ENCODE data around the gene TUBB3. TPM values are rescaled to one million over a fixed set of nuclear protein-coding genes. Genes with fewer than 3 reads are reported as not detected.

Gene TUBB3
- total and polyA plus RNA-seq, 2 donors (not counting 1 experiment from before 2014, with no cell fraction given): 0.34 to 4.4 TPM

DNA sequence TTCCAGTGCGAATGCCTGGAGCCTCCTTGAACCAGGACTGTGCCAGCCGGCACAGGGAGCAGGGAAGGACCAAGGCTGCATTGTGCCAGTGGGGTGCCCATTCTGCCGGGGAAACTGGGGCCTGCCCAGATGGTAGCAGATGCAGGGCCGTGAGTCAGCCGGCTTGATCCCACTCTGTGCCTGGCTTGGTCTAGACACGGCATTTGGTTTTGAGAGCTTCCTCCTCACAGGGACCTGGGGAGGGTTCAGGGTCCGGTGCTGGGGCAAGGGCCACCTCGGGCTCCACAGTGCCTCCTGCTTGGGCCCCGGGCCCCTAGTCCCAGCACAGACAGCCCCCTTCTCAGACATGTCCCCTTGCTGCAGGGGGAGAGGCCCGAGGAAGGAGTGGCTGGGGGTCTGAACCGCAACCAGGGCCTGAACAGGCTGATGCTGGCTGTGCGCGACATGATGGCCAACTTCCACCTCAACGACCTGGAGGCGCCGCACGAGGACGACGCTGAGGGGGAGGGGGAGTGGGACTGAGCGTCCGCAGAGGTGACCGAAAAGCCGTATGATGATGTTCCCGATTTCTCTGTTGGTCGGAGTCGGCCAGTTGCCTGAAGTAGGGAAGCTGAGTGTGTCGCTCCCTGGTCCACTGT is 12.3 kb upstream of the TUBB3 start:
- Histone ChIP-seq H2AFZ (ENCODE audit: insufficient read depth, low read depth, low read length, poor library complexity, severe bottlenecking) (no peak overlapping the region), H3K27me3 (replicated peaks in 1 of 4; ENCODE audit: control extremely low read depth in 1 of 4, control insufficient read depth in 3 of 4, insufficient read depth in 4 of 4, low read length in 3 of 4) (no peaks in the 10 kb centered on the region), H3K36me3 (replicated peaks in 1 of 2; ENCODE audit: control extremely low read depth in 1 of 2, control insufficient read depth in 1 of 2, extremely low read depth in 1 of 2, insufficient read depth in 2 of 2, low read length in 1 of 2) (peaks cover 0 to 28% of the 10 kb centered on the region in 2 experiments), H4K20me1 (ENCODE audit: control insufficient read depth, insufficient read depth, low read length, poor library complexity, severe bottlenecking) (peaks cover 49% of the 10 kb centered on the region), H3K4me2 (replicated peaks; ENCODE audit: low read depth, low read length, poor library complexity, severe bottlenecking) (no peak overlapping the region), H3K79me2 (ENCODE audit: control insufficient read depth, insufficient read depth, low read length) (no peaks in the 10 kb centered on the region), H3K27ac (ENCODE audit: low read length in 2 of 2) (no peak overlapping the region), H3K9me3 (ENCODE audit: control extremely low read depth in 1 of 3, control insufficient read depth in 2 of 3, insufficient read depth in 1 of 3, low read length in 2 of 3) (no peaks in the 10 kb centered on the region), H3K4me3 (ENCODE audit: control extremely low read depth in 1 of 5, extremely low read depth in 1 of 5, insufficient read depth in 1 of 5, low read depth in 2 of 5, low read length in 4 of 5) (no peak overlapping the region), H3K4me1 (ENCODE audit: control insufficient read depth in 2 of 2, insufficient read depth in 2 of 2, low read length in 2 of 2) (peaks cover 0 to 5% of the 10 kb centered on the region in 2 donors), H3K9ac (ENCODE audit: low read length) (no peak overlapping the region)
- intact Hi-C loops (cut with micrococcal nuclease): loop anchor here (1.0 kb wide), 1 partner anchor 205 kb away; no protein-coding TSS in a partner anchor
- ChIA-PET POLR2A (interaction anchor here (1.4 kb wide), 2 partner anchors 8 to 38 kb away, joined by 5 to 6 read pairs; partner anchors contain the start of genes MC1R and TCF25), CTCF (interaction anchor here (0.7 to 3.1 kb wide), 24 partner anchors 11 to 295 kb away, joined by 3 to 28 read pairs (median 4); partner anchors contain the start of genes DBNDD1, FANCA, SPATA2L and TUBB3)
- no peaks in the 10 kb centered on the region for H3K9me3 Mint-ChIP-seq (ENCODE audit: insufficient read depth)
- no peak overlapping the region for H3K4me3 Mint-ChIP-seq
- DNase-seq (no peak), ATAC-seq (ENCODE audit: low read depth) (no peak)
- H3K27me3 Mint-ChIP-seq: no peaks in the 10 kb centered on the region
- H3K4me1 Mint-ChIP-seq: peaks cover 12% of the 10 kb centered on the region
- WGBS (ENCODE audit: insufficient coverage): 97% methylated on average over 23 of the region's 27 CpGs
- H3K27ac Mint-ChIP-seq: no peak overlapping the region
- no peak for TF ChIP-seq CTCF (IDR thresholded peaks at IDR 0.05)
- no peak for TF ChIP-seq EZH2 (IDR thresholded peaks at IDR 0.05; ENCODE audit: borderline replicate concordance, insufficient read depth, low read depth, low read length, poor library complexity, severe bottlenecking)

DNA sequence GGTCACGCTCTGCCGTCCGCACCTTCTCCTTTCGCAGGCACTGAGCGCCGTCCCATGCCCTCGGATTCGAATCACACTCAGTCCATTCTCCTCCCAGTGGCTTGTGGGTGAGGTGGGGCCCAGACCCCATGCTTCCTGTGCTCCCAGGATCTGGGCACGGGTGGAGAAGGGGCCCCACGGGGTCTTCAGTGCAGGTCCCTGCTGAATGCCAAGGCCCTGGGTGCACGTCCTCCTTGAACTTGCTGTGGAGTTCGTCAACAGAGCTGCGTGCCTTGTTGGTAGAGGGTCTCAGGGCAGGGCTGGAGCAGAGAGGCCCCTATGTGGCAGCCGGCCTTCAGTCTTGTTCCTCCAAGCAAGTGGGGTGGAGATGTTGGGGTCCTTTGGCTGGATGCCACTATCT is 11.8 kb upstream of the TUBB3 start:
- DNase-seq: no peak

More for the DNA sequence above, 11.8 kb upstream of the TUBB3 start:
- Mint-ChIP-seq H3K27ac (no peak overlapping the region), H3K4me1 (peaks cover 13% of the 10 kb centered on the region), H3K27me3 (no peaks in the 10 kb centered on the region), H3K4me3 (no peak overlapping the region), H3K9me3 (ENCODE audit: insufficient read depth) (no peaks in the 10 kb centered on the region)
- no peaks in the 10 kb centered on the region for H3K79me2 ChIP-seq (ENCODE audit: control insufficient read depth, insufficient read depth, low read length)
- no peaks in the 10 kb centered on the region for H3K27me3 ChIP-seq (replicated peaks in 1 of 4; ENCODE audit: control extremely low read depth in 1 of 4, control insufficient read depth in 3 of 4, insufficient read depth in 4 of 4, low read length in 3 of 4)
- ChIA-PET CTCF (interaction anchor here (1.6 to 1.7 kb wide), 2 partner anchors 60 to 110 kb away, joined by 5 to 8 read pairs; no protein-coding TSS in a partner anchor), POLR2A (interaction anchor here (0.6 kb wide), 1 partner anchor 14 kb away, joined by 5 read pairs; no protein-coding TSS in a partner anchor)
- no peaks in the 10 kb centered on the region for H3K9me3 ChIP-seq (ENCODE audit: control extremely low read depth in 1 of 3, control insufficient read depth in 2 of 3, insufficient read depth in 1 of 3, low read length in 2 of 3)
- intact Hi-C loops (cut with micrococcal nuclease): no loop called here
- H3K4me1 ChIP-seq (ENCODE audit: control insufficient read depth in 2 of 2, insufficient read depth in 2 of 2, low read length in 2 of 2): peaks cover 0 to 5% of the 10 kb centered on the region in 2 donors
- peaks cover 46% of the 10 kb centered on the region for H4K20me1 ChIP-seq (ENCODE audit: control insufficient read depth, insufficient read depth, low read length, poor library complexity, severe bottlenecking)
- H2AFZ ChIP-seq (ENCODE audit: insufficient read depth, low read depth, low read length, poor library complexity, severe bottlenecking): no peak overlapping the region
- H3K4me2 ChIP-seq (replicated peaks; ENCODE audit: low read depth, low read length, poor library complexity, severe bottlenecking): no peak overlapping the region
- 98% methylated on average over 9 of the region's 14 CpGs for WGBS (ENCODE audit: insufficient coverage)
- no peak for TF ChIP-seq CTCF (IDR thresholded peaks at IDR 0.05)
- TF ChIP-seq EZH2 (IDR thresholded peaks at IDR 0.05; ENCODE audit: borderline replicate concordance, insufficient read depth, low read depth, low read length, poor library complexity, severe bottlenecking): no peak
- H3K9ac ChIP-seq (ENCODE audit: low read length): no peak overlapping the region
- peaks cover 0 to 23% of the 10 kb centered on the region in 2 experiments for H3K36me3 ChIP-seq (replicated peaks in 1 of 2; ENCODE audit: control extremely low read depth in 1 of 2, control insufficient read depth in 1 of 2, extremely low read depth in 1 of 2, insufficient read depth in 2 of 2, low read length in 1 of 2)
- no peak overlapping the region for H3K4me3 ChIP-seq (ENCODE audit: control extremely low read depth in 1 of 5, extremely low read depth in 1 of 5, insufficient read depth in 1 of 5, low read depth in 2 of 5, low read length in 4 of 5)
- H3K27ac ChIP-seq (ENCODE audit: low read length in 2 of 2): no peak overlapping the region
- no peak for ATAC-seq (ENCODE audit: low read depth)

Measured in B cell (primary cell).